CD4-positive, alpha-beta T cell treated with Interleukin-17A for 1 hour (primary cell): ENCODE data around the gene ANKRD36B.
"Not testable (repeated sequence)": the region's sequence is repeated elsewhere in the genome, so short reads cannot be mapped to it uniquely, and the experiment has no call there.

Experiments
- DNase-seq: peaks from one replicate; pipeline ENCODE4 v3.0.0-alpha.2; 2020

Gene ANKRD36B

DNA sequence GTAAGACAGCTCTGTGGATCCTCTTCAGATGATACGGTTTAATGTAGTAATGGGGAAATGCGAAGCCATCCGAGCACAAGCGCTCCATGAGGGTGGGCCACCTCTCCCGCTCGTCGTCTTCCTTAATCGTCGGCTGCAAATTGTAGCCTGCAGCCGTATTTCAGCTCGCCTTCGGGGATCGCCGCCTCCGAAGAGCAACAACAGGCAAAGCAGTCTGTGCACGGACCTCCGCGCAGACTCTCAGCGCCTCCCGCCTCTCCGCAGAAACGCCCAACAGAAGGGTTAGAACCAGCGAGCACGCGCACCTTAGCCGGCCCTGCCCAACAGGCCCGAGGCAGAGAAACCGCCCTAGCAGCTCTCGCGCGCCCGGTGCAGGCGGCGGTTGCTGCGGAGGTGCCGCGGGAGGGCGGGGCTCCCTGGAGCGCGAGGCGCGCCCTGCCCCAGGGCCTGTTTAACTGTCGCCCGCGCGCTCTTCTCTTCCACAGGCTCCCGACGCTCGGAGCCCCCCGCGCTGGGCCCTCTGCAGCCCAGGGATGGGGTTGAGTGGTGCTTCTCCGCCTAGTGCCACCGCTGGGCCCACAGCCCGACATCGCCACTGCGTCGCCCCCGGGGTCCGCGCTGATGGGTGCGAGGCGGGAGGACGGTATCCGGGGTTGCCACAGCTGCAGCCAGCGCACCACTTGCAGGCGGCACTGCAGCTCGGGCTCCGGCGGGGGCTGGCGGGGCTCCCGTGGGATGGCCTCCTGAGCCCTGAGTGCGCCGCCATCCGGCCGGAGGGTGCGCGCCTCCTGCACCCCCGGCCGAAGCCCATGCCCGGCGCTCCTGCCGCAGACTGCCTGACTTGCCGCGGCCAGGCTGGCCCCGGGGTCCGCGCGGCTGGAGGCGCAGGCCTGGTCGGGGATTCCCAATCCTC, at the start of gene ANKRD36B:
Gene ANKRD36B, minus strand, starts transcription at position 280 of the 913 bp plus-strand sequence. Its CDS starts 192 bp downstream, at position 88.
- peak; percentile 83 for DNase-seq

DNA sequence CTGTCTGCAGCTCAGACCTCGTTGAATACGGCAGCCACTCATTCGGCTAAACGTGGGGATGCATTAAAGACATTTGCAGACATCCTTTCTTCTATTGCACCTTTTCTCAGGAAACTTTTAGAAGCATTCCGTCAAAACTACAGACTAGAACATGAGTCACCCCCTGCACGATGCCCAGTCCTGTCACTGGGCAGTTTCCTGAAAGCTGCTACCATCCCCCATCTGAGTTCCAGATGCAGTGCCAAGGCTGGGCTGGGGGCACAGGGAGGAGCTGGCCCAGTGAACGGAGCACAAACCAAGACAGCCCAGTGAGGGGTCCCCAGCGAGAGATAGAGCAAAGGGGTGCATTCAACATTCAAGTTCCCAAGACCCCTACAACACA, 36.4 kb upstream of the ANKRD36B start:
- DNase-seq = not testable (repeated sequence)

DNA sequence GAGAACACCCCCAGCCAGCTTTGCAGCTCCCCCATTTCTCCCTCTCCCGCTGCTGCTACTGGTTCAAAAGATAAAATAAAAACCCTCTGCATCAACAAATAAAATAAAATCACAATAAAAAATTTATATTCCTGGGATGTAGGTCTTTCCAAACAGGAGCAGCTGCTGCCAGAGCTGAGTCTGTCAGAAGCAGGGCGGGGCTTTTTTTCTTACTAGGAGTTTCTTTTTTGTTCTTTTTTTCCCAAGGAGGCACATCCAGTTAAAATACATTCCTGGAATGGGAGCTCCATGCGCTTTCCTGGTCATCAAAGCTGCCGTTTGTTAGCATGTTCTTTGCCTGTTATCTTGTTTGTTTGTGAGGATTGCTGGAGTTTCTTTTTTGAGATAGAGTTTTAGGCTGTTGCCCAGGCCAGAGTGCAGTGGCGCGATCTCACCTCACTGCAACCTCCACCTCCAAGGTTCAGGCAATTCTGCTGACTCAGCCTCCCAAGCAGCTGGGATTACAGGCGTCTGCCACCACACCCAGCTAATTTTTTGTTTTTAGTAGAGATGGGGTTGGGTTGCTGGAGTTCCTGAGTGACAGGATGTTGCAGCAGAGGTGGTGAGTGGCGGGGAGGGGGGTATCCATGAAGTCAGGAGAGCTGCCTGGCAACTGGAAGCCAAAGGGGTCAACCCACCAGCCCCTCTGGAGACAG, 35.8 kb upstream of the ANKRD36B start:
- not testable (repeated sequence) for DNase-seq

DNA sequence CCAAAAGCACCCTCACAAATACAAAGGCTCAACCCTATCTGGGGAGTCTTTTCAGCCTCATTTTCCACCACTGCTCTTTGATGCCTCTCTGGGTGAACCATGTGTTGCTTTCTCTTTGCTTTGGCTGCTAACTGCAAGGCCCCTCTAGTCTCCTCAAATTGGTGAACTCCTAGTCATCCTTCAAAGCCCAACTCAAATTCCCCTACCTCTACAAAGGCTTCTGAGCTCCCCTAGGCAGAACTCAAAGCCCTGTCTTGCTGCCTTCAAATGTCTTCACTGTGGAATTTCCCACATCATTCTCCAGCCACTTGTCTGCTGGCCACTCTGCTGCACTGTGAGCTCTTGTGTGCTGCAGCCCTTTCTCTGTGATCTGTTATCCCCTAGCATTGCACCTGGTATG, 33.3 kb upstream of the ANKRD36B start:
- DNase-seq = not testable (repeated sequence)

DNA sequence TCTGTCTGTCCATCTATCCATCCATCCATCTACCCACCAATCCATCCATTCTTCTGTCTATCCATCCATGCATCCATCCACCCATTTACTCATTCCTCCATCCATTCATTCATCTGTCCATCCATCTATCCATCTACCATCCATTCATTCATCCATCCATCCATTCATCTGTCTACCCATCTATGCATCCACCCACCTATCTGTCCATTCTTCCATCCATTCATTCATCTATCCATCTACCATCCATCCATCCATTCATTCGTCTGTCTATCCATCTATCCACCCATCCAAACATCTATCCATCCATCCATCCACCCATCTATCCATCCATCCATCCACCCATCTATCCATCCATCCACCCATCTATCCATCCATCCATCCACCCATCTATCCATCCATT, 30.8 kb upstream of the ANKRD36B start:
- not testable (repeated sequence) for DNase-seq

DNA sequence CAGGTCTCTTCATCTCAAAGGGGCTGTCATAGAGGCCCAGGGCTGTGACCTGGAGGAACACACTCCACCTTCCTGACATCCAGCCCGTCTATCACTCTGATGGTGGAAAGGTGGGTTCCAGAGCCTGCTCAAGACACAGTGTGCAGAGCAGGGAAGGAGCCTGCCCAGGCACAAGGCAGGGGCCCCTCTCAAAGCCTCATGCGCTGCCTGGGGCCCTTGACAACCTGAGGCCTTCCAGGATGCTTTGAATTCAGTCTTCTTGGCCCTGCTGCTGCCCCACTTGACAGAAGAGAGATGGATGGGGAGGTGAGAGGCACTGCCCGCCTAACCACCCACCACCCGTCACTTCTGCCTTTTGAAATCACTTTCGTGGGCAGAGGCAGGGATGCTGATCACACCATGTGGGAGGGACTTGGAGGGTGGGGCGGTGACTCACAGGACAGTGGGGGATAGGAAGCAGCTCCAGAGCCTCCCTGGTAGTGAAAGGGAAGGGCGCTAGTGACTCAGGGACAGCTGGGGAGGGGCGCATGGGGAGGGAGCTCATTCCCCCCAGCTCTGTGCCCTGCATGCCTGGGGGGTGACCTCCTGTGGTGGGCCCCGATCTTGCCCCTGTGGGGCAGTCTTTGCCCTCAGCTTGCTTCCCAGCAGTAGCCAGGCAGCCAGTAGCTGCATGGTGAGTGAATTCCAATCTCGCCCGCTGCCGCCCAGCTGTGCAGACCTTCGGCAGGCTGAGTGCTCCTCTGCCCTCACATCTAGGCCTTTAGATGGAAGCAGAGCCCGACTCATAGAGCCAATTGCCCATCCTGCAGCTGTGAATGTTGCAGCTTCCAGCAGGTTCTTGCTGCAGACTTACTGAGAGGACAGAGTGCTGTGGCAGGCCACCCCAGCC, 29.5 kb upstream of the ANKRD36B start:
- not testable (repeated sequence) for DNase-seq

DNA sequence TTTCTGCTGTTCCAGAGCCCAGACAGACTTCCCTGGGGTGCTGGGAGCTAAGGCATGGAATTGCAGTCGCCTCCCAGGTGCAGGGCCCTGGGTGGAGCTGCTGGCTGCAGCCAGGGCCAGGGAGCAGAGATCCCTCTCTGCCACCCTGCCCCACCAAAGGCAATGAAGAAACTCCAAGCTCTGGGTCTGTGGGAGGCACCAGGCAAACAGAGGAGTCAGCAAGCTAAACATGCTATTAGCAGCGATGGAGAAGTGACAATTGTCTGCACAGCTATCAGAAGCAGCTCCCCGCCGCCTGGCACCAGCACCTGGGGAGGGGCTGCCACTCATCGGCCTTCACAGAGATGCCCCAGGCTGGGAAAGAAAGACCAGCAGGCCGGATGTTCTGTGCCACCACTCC, 28.2 kb upstream of the ANKRD36B start:
- no peak for DNase-seq

DNA sequence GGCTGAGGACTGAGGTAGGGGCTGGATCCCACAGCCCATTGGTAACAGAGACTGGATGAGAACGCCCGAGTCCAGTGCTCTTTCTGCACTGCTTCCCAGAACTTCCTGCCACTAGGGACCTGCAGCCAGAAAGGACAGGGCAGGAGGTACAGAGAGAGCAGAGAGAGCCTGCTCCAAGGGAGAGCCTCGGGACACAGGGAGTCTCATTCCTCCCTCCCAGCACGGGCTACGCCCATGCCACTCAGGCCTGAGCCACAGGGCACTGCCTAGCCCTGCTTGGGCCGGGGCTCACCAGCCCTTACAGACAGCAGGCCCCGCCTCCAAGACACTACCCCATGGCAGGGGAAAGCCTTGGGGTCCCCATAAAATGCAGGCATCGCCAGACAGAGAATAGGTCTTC, 26.1 kb upstream of the ANKRD36B start:
- not testable (repeated sequence) for DNase-seq

DNA sequence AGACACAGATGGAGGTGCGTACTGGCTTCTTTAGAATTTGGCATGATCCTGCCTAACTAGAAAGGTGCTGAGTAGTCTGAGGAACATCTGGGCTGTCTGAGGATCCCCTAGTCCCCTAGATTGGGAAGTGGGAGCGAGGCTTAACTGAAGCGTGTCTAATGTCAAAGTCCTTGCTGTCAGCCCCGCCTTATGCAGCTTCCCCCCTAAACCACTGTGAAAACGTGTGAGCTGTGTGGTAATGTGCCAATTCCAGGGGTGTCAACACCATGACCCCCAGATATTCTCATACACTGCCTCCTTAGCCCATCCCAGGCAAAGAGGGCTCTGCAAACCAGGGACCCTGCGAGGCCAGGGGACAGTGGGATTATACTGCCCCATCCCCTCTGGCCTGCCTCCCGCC, 22.2 kb upstream of the ANKRD36B start:
- not testable (repeated sequence) for DNase-seq

DNA sequence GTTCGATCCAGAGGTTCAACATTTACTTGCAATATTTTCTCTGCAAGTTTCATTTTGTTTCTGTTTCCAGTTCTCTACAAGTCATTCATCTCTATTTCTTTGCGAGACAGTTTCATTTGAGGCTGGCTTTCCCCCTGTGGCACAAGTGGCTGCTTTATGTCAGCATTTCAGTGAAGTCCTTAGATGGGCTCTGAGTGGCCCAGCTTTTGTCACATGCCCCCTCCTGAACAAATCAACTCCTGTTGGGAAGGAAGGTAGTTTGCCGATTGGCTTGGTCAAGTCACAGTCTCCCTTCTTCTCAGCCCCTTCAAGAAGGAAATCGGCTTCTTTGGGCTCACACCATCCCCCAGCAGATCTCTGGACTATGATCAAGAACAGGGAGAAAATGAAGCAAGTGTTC, 19.1 kb upstream of the ANKRD36B start:
- not testable (repeated sequence) for DNase-seq

DNA sequence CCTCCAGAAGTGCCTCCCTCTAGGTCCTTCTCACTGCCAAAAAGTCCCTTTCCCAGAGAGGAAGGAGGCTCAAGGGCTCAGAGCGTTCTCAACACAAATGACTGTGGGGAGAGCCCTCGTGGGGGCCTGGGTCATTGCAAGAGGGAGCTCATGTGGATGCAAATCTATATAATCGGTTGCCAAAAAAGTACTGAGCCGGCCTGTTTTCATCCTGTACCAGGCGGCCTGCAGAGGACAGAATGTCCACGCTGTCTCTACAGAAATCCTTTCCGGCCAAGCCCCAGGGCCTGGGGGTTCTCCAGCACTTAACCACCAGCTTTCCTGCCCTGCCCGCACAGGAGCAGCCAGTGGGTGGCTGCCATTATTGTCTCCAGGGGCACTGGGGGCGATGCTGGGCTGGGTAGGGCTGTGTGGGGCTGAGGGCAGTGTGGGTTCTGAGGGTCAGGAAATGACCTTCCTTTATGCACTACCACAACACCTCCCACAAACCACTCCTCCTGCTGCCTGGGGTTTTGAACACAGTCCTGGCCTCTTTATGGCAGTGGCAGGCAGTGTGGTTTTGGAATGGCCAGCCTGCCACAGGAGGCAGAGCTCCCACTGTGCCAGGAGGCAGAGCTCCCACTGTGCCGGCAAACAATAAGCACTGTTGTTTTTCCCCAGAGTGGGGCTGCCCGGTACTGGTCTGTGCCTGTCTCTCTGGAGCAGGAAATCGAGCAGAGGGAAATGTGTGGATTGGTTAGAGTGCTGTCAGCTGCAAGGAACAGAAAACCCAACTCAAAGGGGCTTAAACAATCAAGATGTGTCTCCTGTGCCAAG, 16.1 kb upstream of the ANKRD36B start:
- not testable (repeated sequence) for DNase-seq

DNA sequence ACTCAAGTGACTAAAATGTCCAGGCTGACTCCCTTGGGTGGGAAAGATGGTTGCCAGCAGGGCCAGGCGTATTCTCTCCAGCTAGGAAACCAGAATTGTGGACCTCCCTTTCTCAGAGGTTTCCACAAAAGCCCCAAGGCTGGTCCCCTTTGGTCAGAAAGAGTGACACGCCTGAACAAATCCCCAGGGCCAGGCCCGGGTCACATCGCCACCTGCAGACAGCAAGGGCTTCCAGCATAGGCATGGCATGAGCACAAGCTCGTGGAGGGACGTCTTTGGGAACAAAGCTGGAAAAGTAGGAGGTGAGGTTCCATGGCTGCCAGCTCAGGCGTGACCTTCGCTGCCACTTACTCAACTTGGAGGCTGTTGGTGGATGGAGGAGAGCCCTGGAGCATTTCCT, 15.4 kb upstream of the ANKRD36B start:
- DNase-seq = not testable (repeated sequence)

DNA sequence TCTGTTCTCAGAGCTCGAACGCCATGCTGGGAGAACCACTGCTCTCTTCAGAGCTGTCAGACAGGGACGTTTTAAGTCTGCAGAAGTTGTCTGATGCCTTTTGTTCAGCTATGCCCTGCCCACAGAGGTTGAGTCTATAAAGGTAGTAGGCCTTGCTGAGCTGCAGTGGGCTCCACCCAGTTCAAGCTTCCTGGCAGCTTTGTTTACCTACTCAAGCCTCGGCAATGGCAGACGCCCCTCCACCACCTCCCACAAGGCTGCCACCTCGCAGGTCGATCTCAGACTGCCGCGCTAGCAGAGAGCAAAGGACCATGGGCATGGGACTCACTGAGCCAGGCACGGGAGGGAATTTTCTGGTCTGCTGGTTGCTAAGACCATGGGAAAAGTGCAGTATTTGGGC, 11.9 kb upstream of the ANKRD36B start:
- not testable (repeated sequence) for DNase-seq

DNA sequence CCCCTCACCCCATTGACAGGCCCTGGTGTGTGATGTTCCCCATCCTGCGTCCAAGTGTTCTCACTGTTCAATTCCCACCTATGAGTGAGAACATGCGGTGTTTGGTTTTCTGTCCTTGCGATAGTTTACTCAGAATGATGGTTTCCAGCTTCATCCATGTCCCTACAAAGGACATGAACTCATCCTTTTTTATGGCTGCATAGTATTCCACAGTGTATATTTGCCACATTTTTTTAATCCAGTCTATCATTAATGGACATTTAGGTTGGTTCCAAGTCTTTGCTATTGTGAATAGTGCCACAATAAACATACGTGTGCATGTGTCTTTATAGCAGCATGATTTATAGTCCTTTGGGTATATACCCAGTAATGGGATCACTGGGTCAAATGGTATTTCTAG, 6.5 kb upstream of the ANKRD36B start:
- not testable (repeated sequence) for DNase-seq

DNA sequence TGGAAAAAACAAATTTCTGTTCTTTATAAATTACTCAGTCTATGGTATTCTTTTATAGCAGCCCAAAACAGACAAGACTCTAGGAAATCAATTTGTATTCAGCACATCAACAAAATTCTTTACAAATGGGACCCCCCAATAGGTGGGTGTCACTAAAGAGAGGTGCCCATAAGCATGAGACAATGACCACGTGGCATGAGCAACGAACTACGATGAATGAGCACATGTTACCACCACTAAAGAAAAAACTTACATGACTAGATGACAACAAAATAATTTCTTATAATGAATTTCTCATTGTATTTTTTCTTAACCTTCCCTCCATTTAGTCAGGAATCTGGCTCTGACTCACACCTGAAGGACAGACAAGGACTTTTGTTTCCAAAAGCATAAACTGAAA, 3.8 kb upstream of the ANKRD36B start:
- not testable (repeated sequence) for DNase-seq

DNA sequence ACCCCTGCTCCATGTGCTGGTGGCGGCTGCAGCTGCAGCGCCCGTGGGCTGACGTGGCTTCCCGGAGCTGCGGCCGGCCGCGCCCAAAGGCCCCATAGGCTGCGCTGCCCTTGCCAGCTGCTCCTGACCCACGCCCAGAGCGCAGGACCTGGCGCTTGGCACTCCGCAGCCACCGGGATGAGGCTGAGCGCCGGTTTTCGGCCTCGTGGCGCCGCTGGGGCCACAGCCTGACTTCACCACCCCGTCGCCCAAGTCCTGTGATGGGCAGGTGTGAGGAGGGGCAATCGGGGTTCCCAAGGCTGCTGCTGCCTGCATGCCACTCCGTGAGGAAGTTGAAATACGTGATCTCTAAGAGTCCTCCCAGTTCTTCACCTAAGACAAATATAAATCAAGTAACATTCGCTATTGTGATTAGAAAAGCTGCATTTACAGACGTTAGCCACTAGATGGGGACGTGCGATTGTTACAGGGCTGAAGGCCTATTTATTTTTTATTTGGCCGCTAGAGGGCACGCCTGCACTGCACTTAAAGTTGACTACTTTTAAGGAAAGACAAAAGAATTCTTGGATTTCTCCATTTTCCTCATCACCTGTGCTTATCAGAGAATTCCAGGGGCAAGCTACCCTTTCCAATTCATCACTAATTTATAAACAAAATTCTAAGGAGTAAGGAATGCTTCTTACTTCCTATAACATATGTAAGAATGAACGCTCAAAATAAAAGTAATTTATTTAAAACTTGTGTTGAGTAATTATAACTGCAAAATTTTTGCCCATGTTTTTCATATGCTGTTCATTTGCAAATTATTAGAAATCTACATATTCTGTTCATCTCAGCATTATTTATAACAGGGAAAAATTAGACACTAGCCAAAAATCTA, 1.1 kb upstream of the ANKRD36B start:
- DNase-seq = peak; percentile 90

DNA sequence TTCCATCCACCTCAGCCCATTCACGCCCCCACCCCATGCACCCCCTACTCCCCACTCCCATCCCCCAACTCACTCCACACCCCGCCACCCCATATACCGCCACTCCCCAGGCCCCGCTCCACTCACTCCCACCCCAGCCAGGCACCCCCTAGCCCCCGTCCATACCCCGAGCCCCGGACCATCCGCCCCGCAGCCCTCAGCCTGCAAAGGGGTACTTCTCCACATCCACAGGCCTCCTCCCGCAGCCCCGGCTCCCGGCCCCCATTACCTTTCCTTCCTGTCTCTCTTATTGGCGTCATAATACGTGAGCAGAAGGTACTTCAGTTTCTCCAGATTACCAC, 450 bp downstream of the ANKRD36B start:
- not testable (repeated sequence) for DNase-seq

DNA sequence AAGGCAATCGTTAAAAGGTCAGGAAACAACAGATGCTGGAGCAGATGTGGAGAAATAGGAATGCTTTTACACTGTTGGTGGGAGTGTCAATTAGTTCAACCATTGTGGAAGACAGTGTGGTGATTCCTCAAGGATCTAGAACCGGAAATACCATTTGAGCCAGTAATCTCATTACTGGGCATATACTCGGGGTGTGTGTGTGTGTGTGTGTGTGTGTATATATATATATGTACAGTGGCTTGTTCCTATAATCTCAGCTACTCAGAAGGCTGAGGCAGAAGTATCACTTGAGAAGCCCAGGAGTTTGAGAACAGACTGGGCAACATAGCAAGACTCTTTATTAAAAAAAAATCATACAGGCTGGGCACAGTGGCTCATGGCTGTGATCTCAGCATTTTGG, 24.0 kb downstream of the ANKRD36B start:
- not testable (repeated sequence) for DNase-seq

DNA sequence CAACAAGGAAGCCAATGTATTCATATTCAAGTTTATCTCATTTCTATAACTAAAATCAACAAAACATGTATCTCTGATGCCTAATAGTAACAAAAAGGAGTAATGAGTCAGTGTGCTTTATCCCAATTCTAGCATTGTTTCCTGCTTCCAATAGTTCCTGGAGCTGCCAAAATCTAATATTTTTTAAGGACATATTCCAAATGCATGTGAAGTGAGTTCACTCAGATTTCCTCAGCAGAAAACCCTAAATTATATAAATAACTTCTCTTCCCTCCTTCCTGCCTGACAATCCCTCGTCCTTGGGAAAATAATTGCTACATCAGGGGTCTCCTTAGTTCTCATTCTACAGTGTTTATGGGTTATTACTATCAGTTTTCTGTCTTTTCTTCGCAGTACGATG, 37.3 kb downstream of the ANKRD36B start:
- DNase-seq = not testable (repeated sequence)

DNA sequence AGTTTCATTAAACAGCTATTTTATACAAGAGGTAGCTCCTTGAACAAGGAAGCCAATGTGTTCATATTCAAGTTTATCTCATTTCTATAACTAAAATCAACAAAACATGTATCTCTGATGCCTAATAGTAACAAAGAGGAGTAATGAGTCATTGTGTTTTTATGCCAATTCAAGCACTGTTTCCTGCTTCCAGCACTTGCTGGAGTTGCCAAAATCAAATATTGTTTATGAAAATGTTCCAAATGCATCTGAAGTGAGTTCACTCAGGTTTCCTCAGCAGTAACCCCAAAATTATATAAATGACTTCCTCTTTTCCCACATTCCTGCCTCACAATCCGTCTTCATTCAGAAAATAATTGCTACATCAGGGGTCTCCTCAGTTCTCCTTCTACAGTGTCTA, 39.2 kb downstream of the ANKRD36B start:
- not testable (repeated sequence) for DNase-seq

DNA sequence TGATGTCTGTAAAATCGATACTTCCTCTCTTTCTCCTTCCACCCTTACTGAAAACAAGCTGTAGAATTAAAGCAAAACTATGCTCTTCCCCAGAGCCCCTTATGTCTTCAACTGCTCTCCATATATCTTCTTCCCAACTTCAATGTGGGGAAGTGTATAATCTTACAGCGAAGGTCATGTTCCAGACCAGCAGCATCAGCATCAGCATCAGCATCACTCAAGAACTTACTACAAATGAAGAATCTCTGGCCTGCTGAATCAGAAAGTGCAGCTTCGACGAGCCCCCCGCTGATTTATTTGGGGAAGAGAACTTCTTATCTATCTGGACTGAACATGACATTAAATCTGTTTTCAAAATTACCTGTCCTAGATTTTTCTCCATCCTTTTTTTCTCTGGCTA, 40.6 kb downstream of the ANKRD36B start:
- not testable (repeated sequence) for DNase-seq
